Nephron (organoid): ENCODE results near the gene CYTH4.

ENCODE experiments used
- H3K27ac Mint-ChIP-seq, 3 experiments: 2 replicates each; pipeline ENCODE4 v1.8.0; 2020; ENCODE audit warnings: mixed read lengths in 3 of 3, mild to moderate bottlenecking in 2 of 3, moderate library complexity in 1 of 3
- H3K27me3 Mint-ChIP-seq: 2 replicates; pipeline ENCODE4 v1.8.0; 2021; ENCODE audit warnings: low read depth, mild to moderate bottlenecking, moderate library complexity, mixed read lengths
- H3K36me3 Mint-ChIP-seq: 2 replicates; pipeline ENCODE4 v1.8.0; 2020; ENCODE audit warnings: low read depth, mixed read lengths
- H3K4me1 Mint-ChIP-seq: 2 replicates; pipeline ENCODE4 v1.8.0; 2020; ENCODE audit warnings: mixed read lengths
- H3K4me3 Mint-ChIP-seq, 3 experiments: 2 replicates each; pipeline ENCODE4 v1.8.0; 2020; ENCODE audit warnings: mild to moderate bottlenecking in 3 of 3, mixed read lengths in 3 of 3, moderate library complexity in 2 of 3
- H3K9me3 Mint-ChIP-seq: 2 replicates; pipeline ENCODE4 v1.8.0; 2020; ENCODE audit warnings: mixed read lengths
- TF ChIP-seq, protein P1 (sequence below), 3 experiments: fragments of 200-600 bp; sonication (generic); IDR thresholded peaks; one replicate each; pipeline ENCODE4 v1.5.0; 2021; ENCODE audit warnings: antibody characterized with exemption in 3 of 3; ENCODE audit not compliant: unreplicated experiment in 3 of 3

Gene CYTH4

DNA sequence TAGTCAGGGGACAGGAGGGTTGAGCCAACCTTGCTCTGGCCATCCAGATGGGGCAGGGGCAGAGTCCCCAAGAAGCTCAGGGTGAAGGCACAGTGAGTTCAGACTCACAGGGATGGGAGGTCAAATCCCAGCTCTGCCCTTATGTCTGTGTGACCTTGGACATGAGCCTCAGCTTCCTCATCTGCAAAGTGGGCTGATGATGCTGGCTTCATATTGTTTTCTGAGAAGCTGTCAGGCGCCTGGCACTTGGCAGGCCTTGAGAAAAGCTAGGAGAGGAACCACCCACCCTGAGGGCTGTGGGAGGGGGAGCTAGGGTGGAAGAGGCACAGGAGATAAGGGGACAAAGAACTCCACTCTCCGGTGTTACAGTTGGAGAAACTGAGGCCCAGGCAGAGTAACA is 23.6 kb downstream of the CYTH4 start:
- H3K27ac Mint-ChIP-seq: peak overlapping the region in 1 of 3 experiments; percentile 44
- peaks cover 43% of the 10 kb centered on the region for H3K4me1 Mint-ChIP-seq
- H3K36me3 Mint-ChIP-seq: no peaks in the 10 kb centered on the region
- no peaks in the 10 kb centered on the region for H3K9me3 Mint-ChIP-seq
- H3K4me3 Mint-ChIP-seq: no peak overlapping the region
- TF ChIP-seq, protein P1, sequence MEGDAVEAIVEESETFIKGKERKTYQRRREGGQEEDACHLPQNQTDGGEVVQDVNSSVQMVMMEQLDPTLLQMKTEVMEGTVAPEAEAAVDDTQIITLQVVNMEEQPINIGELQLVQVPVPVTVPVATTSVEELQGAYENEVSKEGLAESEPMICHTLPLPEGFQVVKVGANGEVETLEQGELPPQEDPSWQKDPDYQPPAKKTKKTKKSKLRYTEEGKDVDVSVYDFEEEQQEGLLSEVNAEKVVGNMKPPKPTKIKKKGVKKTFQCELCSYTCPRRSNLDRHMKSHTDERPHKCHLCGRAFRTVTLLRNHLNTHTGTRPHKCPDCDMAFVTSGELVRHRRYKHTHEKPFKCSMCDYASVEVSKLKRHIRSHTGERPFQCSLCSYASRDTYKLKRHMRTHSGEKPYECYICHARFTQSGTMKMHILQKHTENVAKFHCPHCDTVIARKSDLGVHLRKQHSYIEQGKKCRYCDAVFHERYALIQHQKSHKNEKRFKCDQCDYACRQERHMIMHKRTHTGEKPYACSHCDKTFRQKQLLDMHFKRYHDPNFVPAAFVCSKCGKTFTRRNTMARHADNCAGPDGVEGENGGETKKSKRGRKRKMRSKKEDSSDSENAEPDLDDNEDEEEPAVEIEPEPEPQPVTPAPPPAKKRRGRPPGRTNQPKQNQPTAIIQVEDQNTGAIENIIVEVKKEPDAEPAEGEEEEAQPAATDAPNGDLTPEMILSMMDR (IDR thresholded peaks at IDR 0.05; ENCODE audit: unreplicated experiment in 3 of 3): no peak
- peaks cover 14% of the 10 kb centered on the region for H3K27me3 Mint-ChIP-seq

DNA sequence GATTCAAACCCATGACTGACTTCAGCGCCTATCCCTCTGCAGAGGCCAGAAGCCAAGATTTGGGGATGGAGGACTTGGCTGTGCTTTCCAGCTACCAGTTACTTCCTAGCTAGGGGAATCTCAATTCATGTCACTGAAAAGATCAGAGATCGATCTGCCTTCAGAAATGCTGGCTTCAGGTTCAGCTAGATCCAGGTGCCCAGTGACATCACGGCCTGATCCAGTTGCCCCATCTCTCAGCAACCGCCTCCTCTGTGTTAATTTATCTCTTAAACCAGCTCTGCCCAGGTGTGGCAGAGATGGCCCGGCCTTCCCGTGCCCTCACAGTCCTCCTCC is 24.2 kb downstream of the CYTH4 start:
- Mint-ChIP-seq H3K27me3 (peaks cover 14% of the 10 kb centered on the region), H3K27ac (peak overlapping the region; percentile 94 to 97 (median 95)), H3K9me3 (no peaks in the 10 kb centered on the region), H3K4me3 (peak overlapping the region in 1 of 3 experiments; percentile 4), H3K4me1 (peaks cover 43% of the 10 kb centered on the region), H3K36me3 (no peaks in the 10 kb centered on the region)
- TF ChIP-seq, protein P1 (IDR thresholded peaks at IDR 0.05; ENCODE audit: unreplicated experiment in 3 of 3): no peak

DNA sequence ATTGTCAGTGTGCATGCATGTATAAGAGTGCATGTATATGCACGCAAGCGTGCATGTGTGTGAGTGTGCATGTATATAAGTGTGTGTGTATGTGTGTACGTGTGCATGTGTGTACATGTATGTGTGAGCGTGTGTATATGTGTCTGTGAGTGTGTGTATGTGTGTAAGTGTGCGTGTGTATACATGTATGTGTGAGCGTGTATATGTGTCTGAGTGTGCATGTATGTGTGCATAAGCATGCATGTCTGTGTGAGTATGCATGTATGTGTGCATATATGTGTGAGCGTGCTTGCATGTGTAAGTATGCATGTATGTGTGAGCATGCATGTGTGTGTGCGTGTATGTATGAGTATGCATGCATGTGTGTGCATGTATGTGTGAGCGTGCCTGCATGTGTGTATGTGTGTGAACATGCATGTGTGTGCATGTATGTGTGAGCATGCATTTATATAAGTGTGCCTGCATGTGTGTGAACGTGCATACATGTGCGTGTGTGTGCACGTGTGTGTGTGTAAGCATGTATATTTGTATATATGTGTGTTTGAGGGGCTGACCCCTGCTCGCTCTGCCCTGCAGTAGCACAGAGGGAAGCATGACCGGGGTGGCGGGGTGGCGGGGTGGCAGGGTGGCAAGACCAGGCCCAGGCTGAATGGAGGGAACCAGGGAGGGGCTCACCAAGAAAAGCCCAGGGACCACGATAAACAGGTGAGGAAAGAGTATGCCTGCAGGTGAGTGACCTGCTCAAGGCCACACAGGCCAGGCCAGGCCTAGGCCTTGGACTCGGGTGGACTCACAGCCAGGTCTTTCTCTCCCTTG is 26.3 kb downstream of the CYTH4 start:
- TF ChIP-seq, protein P1 (IDR thresholded peaks at IDR 0.05; ENCODE audit: unreplicated experiment in 3 of 3): no peak
- Mint-ChIP-seq H3K36me3 (no peaks in the 10 kb centered on the region), H3K27me3 (peaks cover 10% of the 10 kb centered on the region), H3K9me3 (no peaks in the 10 kb centered on the region), H3K4me3 (peak overlapping the region in 1 of 3 experiments; percentile 12), H3K27ac (peak overlapping the region; percentile 94 to 97 (median 95)), H3K4me1 (peaks cover 33% of the 10 kb centered on the region)

DNA sequence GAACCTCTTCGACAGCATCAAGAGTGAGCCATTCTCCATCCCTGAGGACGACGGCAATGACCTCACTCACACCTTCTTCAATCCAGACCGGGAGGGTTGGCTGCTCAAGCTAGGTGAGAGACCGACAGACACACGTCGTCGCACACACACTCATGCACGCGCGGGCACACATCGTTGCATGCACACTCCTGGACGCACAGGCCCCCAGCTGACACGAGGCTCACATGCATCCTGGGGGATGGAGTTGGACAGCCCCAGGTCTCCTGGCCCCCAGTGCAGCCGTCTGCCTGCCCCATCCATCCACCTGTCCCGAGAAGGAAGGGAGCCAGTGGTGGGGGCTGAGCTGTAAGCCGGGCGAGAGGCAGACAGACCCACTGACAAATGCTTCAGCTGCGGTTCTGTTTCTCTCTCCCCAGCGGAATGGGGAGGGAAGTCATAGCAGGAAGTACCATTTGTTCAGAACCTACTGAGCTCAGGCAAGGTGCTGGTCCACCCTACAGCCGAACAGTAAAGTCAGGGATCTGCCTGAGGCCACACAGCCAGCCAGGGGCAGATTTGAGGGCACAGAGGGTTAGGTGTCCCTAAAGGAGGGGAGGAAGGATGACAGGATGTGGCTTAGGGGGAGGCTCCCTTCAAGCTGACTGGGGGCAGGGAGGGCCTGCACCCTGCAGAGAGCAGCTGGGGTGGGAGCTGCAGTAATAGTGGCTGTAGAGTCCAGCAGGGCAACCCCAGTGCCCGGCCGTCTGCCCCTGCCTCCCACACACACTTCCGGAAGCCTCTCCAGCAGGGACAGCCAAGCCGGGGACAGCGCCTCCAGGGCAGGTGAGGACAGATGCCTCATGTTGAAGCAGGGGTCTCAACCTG is 27.1 kb downstream of the CYTH4 start:
- H3K36me3 Mint-ChIP-seq: no peaks in the 10 kb centered on the region
- peak overlapping the region in 1 of 3 experiments; percentile 27 for H3K27ac Mint-ChIP-seq
- H3K4me1 Mint-ChIP-seq: peaks cover 39% of the 10 kb centered on the region
- TF ChIP-seq, protein P1 (IDR thresholded peaks at IDR 0.05; ENCODE audit: unreplicated experiment in 3 of 3): no peak
- no peaks in the 10 kb centered on the region for H3K9me3 Mint-ChIP-seq
- peaks cover 17% of the 10 kb centered on the region for H3K27me3 Mint-ChIP-seq
- no peak overlapping the region for H3K4me3 Mint-ChIP-seq

DNA sequence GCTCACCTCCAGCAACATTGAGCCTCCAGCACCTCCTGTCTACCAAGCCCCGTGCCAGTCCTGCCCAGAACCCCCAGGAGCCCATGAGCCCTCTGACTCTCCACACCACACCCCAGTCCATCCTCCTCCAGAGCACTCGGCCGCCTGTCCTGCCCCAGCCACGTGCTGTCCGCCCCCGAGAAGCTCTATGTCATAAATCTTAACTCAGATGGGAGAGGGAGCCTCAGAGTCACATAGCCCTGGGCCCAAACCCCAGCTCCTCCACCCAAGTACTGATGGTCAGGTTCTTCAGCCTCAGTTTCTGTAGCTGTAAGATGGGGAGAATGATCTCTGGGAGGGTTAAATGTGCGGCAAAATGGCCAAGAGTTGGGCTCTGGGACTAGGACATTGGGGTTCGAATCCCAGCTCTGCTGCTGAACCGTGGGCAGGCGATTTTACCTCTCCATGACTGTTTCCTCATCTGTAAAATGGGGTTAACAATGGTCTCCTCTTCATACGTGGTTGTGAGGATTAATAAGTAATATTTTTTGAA is 27.8 kb downstream of the CYTH4 start:
- H3K27me3 Mint-ChIP-seq: peaks cover 17% of the 10 kb centered on the region
- TF ChIP-seq, protein P1 (IDR thresholded peaks at IDR 0.05; ENCODE audit: unreplicated experiment in 3 of 3): no peak
- H3K9me3 Mint-ChIP-seq: no peaks in the 10 kb centered on the region
- H3K4me1 Mint-ChIP-seq: peaks cover 36% of the 10 kb centered on the region
- no peaks in the 10 kb centered on the region for H3K36me3 Mint-ChIP-seq
- peak overlapping the region in 1 of 3 experiments; percentile 37 for H3K27ac Mint-ChIP-seq
- H3K4me3 Mint-ChIP-seq: peak overlapping the region in 1 of 3 experiments; percentile 4
